ENCODE results near the gene GTPBP6.
"Not testable (repeated sequence)": the region's sequence is repeated elsewhere in the genome, so short reads cannot be mapped to it uniquely, and the experiment has no call there.

Gene GTPBP6

GRCh38 chrX:290476-291166 lies 28.0 kb downstream of the GTPBP6 start:
- no peak for DNase-seq (ENCODE audit: low read depth)

GRCh38 chrX:288561-288991 lies 30.0 kb downstream of the GTPBP6 start:
- DNase-seq (ENCODE audit: low read depth) = no peak

- DNase-seq (ENCODE audit: low read depth) = no peak
These were observed 30.9 kb downstream of the GTPBP6 start for GRCh38 chrX:287670-288069.

- no peak for DNase-seq (ENCODE audit: low read depth)
These were observed 33.4 kb downstream of the GTPBP6 start for GRCh38 chrX:285076-285677.

GRCh38 chrX:283115-283845 lies 35.3 kb downstream of the GTPBP6 start:
- DNase-seq (ENCODE audit: low read depth) = peak; percentile 87

GRCh38 chrX:282000-282681 lies 36.5 kb downstream of the GTPBP6 start:
- not testable (repeated sequence) for DNase-seq (ENCODE audit: low read depth)

- peak; percentile 42 for DNase-seq (ENCODE audit: low read depth)
These were observed 37.2 kb downstream of the GTPBP6 start, which contains the start of gene PLCXD1 for GRCh38 chrX:281166-281999. Gene PLCXD1 (plus strand): TSS chrX:281381. CDS start chrX:284188, 2,807 bp downstream.

- not testable (repeated sequence) for DNase-seq (ENCODE audit: low read depth)
These were observed 37.9 kb downstream of the GTPBP6 start for GRCh38 chrX:280722-281121.

- DNase-seq (ENCODE audit: low read depth) = not testable (repeated sequence)
These were observed 38.6 kb downstream of the GTPBP6 start for GRCh38 chrX:279757-280604.

- DNase-seq (ENCODE audit: low read depth) = peak; percentile 37
These were observed 41.9 kb downstream of the GTPBP6 start for GRCh38 chrX:276581-277201.

- DNase-seq (ENCODE audit: low read depth) = no peak
These were observed 42.5 kb downstream of the GTPBP6 start for GRCh38 chrX:275967-276580.

GRCh38 chrX:275476-275966 lies 43.1 kb downstream of the GTPBP6 start:
- DNase-seq (ENCODE audit: low read depth) = no peak

- no peak for DNase-seq (ENCODE audit: low read depth)
These were observed 43.6 kb downstream of the GTPBP6 start for GRCh38 chrX:274904-275475.

- no peak for DNase-seq (ENCODE audit: low read depth)
These were observed 47.7 kb downstream of the GTPBP6 start for GRCh38 chrX:270848-271367.

GRCh38 chrX:267771-268261 lies 50.8 kb downstream of the GTPBP6 start:
- DNase-seq (ENCODE audit: low read depth) = no peak

GRCh38 chrX:265502-265901 lies 53.1 kb downstream of the GTPBP6 start:
- DNase-seq (ENCODE audit: low read depth) = no peak

- DNase-seq (ENCODE audit: low read depth) = peak; percentile 71
These were observed 53.8 kb downstream of the GTPBP6 start for GRCh38 chrX:264634-265455.

GRCh38 chrX:264006-264405 lies 54.6 kb downstream of the GTPBP6 start:
- not testable (repeated sequence) for DNase-seq (ENCODE audit: low read depth)

Measured in amniotic epithelial cell (primary cell).